SK-N-SH (cell line): ENCODE data around the gene EEF1A2.

Experiments used
- CTCF ChIP-seq: fragments of 200-600 bp; sonication (generic); IDR thresholded peaks from 2 replicates; pipeline ENCODE4 v1.6.1; 2017; ENCODE audit warnings: antibody characterized with exemption, mild to moderate bottlenecking, moderate library complexity
- FOSL2 ChIP-seq: IDR thresholded peaks from 2 replicates; pipeline ENCODE4 v1.4.0; 2012; ENCODE audit warnings: low read depth, mild to moderate bottlenecking, moderate library complexity, borderline replicate concordance
- FOXJ3 ChIP-seq: sonication (generic); formaldehyde crosslinking; IDR thresholded peaks from 2 replicates; pipeline ENCODE4 v1.5.1; 2020; ENCODE audit warnings: mild to moderate bottlenecking, missing genetic modification reagents
- GABPA ChIP-seq: IDR thresholded peaks from 2 replicates; pipeline ENCODE4 v1.4.0; 2012; ENCODE audit warnings: low read depth, mild to moderate bottlenecking
- RCOR1 ChIP-seq: fragments of 150-350 bp; IDR thresholded peaks from 2 replicates; pipeline ENCODE4 v1.6.1; 2017; ENCODE audit warnings: antibody characterized with exemption, low read length
- TAF1 ChIP-seq: IDR thresholded peaks from 2 replicates; pipeline ENCODE4 v1.6.1; 2012; ENCODE audit warnings: low read depth, mild to moderate bottlenecking, low read length, moderate library complexity, borderline replicate concordance
- TCF12 ChIP-seq: IDR thresholded peaks from 2 replicates; pipeline ENCODE4 v1.4.0; 2012
- USF2 ChIP-seq: fragments of 150-350 bp; IDR thresholded peaks from 2 replicates; pipeline ENCODE4 v1.6.1; 2017; ENCODE audit warnings: antibody characterized with exemption, low read length, low read depth, borderline replicate concordance

GRCh38 chr20:63478346-63479302 lies 20.3 kb downstream of the EEF1A2 start:
- no peak for TF ChIP-seq USF2
- TF ChIP-seq GABPA = no peak
- no peak for TF ChIP-seq TAF1
- no peak for TF ChIP-seq CTCF
- TF ChIP-seq RCOR1 = no peak
- no peak for TF ChIP-seq TCF12
- TF ChIP-seq FOSL2 = no peak
- TF ChIP-seq FOXJ3 (CRISPR knock-in tag) = 0 out of 2 replicates have a peak, but pooled peaks have one; percentile 16
